Measurements from ENCODE around the gene IL12RB1.

IL12RB1 gene

DNA sequence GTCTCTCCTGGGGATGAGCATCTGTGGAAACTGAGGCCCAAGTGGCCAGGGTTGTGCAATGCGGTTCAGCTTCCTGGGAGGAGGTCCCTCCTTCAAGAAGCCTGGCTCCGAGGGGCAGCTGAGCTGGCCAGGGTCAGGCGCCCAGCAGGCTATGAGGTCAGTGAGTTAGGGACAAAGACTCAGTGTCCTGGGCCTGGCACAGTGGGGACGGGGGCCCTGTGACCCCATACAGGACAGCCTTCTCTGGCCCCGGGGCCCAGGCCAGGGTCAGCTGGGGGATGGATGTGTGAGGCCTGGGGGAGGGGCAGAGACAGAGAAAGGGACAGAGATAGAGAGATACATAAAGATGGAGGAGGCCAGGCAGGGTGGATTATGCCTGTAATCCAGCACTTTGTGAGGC, 3.0 kb upstream of the IL12RB1 start:
- DNase-seq (ENCODE audit: low spot score) = peak; percentile 96

DNA sequence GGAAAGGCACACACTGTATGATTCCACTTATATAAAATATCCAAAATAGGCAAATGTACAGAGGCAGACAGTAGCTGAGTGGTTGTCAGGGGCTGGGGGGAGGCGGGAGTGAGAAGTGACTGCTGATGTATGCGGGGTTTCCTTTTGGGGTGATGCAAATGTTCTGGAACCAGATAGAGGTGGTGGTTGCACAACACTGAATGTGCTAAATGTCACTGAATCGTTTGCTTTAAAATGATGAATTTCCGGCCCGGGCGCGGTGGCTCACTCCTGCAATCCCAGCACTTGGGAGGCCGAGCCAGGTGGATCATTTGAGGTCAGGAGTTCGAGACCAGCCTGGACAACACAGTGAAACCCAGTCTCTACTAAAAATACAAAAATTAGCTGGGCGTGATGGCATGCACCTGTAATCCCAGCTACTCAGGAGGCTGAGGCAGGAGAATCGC, 2.4 kb upstream of the IL12RB1 start:
- peak; percentile 86 for DNase-seq (ENCODE audit: low spot score)

GRCh38 chr19:18085702-18086457, 854 bp downstream of the IL12RB1 start:
- no peak for DNase-seq (ENCODE audit: low spot score)

- DNase-seq (ENCODE audit: low spot score) = no peak
These were observed 2.6 kb downstream of the IL12RB1 start for GRCh38 chr19:18083929-18084684.

GRCh38 chr19:18074192-18074591, 12.5 kb downstream of the IL12RB1 start:
- no peak for DNase-seq (ENCODE audit: low spot score)

GRCh38 chr19:18073197-18073596, 13.5 kb downstream of the IL12RB1 start:
- DNase-seq (ENCODE audit: low spot score) = no peak

- no peak for DNase-seq (ENCODE audit: low spot score)
These were observed 14.4 kb downstream of the IL12RB1 start for GRCh38 chr19:18072335-18072734.

DNA sequence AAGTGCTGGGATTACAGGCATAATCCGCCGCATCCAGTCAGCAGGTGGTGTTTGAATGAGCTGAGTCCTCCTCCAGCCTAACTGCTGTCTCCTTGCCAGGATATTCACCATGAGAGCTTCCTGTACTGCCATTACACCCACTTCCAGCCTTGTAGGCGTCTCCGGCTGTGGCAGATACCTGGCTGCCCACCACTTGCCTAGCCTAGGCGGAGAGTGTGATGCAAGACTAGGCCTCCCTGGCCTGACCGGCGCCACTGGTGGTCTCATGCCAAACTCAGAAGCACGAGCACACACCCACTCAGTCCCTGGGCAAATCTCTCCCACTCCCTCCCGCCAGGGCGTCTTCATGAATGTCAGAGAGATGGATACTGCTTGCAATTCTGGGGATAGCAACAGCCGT, 16.6 kb downstream of the IL12RB1 start:
- DNase-seq (ENCODE audit: low spot score) = no peak

- DNase-seq (ENCODE audit: low spot score) = no peak
These were observed 17.4 kb downstream of the IL12RB1 start for GRCh38 chr19:18069383-18069782.

DNA sequence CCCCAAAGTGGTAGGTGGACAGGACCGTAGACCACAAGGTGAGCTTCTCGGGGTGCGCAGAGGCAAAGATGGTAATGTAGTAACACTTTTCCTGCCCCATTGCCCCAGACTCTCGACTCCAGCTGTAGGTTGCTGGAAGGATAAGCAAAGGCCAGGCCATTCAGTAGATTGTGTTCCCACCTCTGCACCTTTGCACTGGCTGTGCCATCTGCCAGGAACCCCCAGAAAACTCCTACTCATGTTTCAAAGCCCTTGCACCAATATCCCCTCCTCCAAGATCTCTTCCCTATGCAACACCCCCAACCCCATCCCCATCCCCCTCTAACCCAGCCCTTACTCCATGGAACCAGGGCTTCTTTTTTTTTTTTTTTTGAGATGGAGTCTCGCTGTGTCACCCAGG, 18.3 kb downstream of the IL12RB1 start:
- DNase-seq (ENCODE audit: low spot score) = no peak

- DNase-seq (ENCODE audit: low spot score) = no peak
These were observed 21.6 kb downstream of the IL12RB1 start for GRCh38 chr19:18065173-18065495.

DNA sequence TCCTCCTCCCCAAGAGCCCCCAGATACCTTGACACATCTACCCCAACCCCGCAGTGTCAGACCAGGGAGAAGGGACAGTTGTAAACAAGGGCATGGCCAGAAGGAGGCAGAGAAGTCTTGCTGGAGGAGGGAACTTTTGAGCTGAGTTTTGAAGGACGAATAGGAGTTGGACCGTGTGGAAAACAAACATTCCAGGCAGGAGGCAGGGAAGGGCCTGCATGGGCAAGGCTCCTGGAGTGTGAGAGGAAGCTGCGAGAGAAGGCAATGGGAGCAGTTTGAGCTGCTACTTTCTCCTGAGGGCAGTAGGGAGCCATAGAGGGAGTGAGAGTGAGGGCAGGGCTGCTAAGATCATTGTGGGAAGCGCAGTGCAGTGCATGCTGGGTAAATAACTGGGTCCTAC, 23.3 kb downstream of the IL12RB1 start:
- no peak for DNase-seq (ENCODE audit: low spot score)

- DNase-seq (ENCODE audit: low spot score) = no peak
These were observed 24.7 kb downstream of the IL12RB1 start for GRCh38 chr19:18062028-18062427.

GRCh38 chr19:18060472-18060871, 26.3 kb downstream of the IL12RB1 start:
- no peak for DNase-seq (ENCODE audit: low spot score)

DNA sequence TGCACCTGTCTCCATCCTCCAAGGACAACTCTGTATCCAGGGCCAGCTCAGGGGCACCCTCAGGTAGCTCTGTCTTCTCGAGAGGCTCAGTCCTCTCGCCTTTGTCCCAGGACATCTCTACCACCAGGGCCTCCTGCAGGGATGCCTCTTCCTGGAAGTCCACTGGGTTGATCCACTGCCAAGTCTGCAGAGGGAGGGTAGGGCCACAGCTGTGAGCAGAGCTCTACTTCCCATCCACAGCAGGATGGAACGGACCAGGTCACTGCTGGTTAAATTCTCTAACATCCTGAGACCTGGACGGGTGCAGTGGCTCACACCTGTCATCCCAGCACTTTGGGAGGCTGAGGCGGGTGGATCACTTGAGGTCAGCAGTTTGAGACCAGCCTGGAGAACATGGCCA, 26.8 kb downstream of the IL12RB1 start:
- no peak for DNase-seq (ENCODE audit: low spot score)

GRCh38 chr19:18059297-18059696, 27.4 kb downstream of the IL12RB1 start:
- DNase-seq (ENCODE audit: low spot score) = no peak

- peak; percentile 83 for DNase-seq (ENCODE audit: low spot score)
These were observed 28.3 kb downstream of the IL12RB1 start for GRCh38 chr19:18058208-18059009.

- DNase-seq (ENCODE audit: low spot score) = peak; percentile 61
These were observed 29.2 kb downstream of the IL12RB1 start for GRCh38 chr19:18057557-18057956.

GRCh38 chr19:18055967-18056366, 30.8 kb downstream of the IL12RB1 start:
- no peak for DNase-seq (ENCODE audit: low spot score)

- DNase-seq (ENCODE audit: low spot score) = no peak
These were observed 33.0 kb downstream of the IL12RB1 start for GRCh38 chr19:18053576-18054219.

DNA sequence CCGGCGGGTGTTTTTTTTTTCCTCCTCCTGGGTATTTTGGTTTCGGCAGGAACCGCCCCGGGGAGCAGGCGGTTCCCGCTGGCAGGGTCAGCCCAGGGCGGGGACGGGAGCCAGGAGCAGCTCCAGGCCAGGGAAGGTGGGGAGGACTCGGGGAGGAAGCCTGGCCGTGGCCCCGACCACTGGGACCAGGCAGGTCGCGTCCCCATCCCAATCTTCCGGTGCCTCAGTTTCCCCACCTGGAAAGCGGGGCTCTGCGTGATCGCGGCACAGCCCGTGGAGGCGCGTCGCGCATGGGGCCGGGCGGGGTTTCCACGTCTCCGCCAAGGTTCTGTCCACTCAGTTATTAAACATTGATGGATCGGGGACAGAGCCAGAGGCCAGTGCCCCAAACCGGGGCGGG, 34.8 kb downstream of the IL12RB1 start:
- no peak for DNase-seq (ENCODE audit: low spot score)

DNA sequence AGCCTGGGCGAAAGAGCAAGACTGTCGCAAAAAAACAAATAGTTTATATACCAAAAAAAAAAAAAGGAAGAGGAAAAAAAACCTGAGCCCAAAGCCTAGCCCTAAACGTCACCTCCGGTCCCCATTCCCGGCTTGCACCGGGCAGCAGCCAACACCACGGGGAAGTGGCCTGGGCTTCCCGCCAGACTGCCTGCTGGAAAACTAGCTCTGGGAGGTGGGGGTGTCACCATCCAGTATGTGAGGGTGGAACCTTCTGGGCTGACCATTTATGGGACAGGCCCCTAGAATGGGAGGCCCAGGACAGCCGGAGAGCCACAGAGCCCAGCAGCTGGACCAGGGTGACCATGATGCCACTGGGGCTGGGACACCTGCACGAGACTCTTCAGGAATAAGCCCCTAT, 37.3 kb downstream of the IL12RB1 start:
- peak; percentile 57 for DNase-seq (ENCODE audit: low spot score)
